G401.6 (cell line): ENCODE data around the gene CUX1.
"Not testable (repeated sequence)": the region's sequence is repeated elsewhere in the genome, so short reads cannot be mapped to it uniquely, and the experiment has no call there.

Experiments
- FAIRE-seq: peaks from 2 replicates; lab custom pipeline; 2012; peaks lifted over from hg19 to GRCh38; lab: Jason Lieb, UNC

Gene CUX1

GRCh38 chr7:101869901-101870290, 52.5 kb downstream of the CUX1 start:
- FAIRE-seq = no peak

- FAIRE-seq = no peak
Observed at GRCh38 chr7:101870361-101871062, 53.1 kb downstream of the CUX1 start.

GRCh38 chr7:101871351-101871750, 53.9 kb downstream of the CUX1 start:
- no peak for FAIRE-seq

GRCh38 chr7:101874028-101874427, 56.6 kb downstream of the CUX1 start:
- FAIRE-seq = no peak

- FAIRE-seq = no peak
Observed at GRCh38 chr7:101875283-101875846, 57.9 kb downstream of the CUX1 start.

DNA sequence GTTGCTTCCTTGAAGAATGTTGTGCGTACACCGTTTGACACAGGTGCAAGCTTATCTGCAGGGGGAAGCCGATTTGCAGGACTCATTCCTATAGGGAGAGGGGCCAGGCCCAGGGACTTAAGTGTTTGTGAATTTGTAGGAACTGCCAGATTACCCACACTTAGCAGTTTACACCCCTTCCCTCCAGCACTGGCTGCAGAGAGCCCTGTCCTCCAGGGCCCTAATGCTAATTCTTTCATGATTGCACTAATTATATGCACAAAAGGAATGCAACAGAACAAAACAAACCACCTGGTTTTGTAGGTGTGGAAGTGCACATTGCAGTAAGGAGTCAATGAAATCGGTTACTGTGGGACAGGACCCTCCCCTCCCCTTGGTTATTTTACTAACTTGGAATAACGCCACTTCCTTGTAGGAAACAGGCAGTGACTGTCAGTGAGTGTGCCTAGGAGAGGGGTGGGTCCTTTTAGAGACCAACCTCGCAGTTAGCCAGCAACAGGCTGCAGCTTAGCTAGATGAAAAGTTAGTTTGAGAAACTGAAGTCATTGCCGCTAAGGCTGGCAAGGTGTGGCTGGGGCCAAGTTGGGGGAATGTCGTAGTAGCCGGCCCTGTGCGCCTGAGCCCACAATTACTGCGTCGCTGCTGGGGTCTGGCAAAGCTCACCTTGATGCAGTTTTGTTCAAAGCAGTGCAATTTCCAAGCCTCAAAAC, 60.6 kb downstream of the CUX1 start:
- FAIRE-seq = no peak

GRCh38 chr7:101878938-101879337, 61.5 kb downstream of the CUX1 start:
- FAIRE-seq = no peak

- no peak for FAIRE-seq
Observed at GRCh38 chr7:101879565-101879964, 62.1 kb downstream of the CUX1 start.

DNA sequence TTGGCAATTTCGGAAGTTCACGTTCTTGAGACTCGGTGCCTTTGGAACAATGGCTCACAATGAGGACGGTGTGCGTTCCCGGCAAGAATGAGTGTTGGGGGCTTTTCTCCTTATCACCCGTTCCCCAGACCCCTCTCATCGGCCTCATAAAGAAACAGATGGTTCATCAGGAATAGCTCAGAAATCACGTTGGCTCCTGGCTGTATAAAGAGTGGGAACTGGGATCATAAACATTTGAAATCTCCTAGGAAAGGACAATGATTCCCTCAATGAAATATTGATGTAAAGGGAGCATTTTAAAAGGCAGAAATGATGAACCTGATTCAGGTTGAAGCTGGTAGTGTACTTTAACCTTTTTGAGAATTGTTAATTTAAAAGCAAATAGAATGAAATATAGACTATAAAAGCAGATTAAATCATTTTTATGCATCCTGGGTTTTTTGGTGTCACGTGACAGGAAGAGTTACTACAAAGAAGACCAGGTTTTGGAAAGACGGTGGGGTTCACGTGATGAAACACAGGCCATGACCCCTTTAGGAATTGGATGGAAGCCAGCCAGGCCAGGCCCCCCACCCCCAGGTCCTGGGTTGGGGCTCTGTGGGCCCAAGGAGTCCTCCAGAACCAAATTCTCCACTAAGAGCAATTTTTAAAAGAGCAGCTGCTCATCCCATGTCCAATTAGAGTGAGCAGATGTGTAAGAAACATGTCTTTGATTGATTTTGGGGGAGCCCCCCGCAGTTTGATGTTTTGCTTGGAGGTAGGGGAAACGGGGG, 63.0 kb downstream of the CUX1 start:
- no peak for FAIRE-seq

DNA sequence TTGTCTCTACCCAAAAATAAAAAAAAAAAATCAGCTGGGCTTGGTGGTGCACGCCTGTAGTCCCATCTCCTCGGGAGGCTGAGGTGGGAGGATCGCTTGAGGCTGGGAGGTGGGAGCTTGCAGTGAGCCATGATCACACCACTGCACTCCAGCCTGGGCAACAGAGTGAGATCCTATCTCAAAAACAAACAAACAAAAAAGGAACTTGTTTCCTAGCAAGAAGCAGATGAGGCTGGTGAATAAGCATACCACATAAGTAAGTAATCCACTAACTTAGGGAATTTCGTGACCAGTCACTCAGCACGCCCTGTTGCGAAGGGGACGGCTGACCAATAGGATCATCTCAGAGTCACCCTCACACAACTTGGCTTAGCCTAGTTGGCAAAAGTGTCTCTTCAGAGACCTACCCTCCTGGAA, 64.6 kb downstream of the CUX1 start:
- no peak for FAIRE-seq

DNA sequence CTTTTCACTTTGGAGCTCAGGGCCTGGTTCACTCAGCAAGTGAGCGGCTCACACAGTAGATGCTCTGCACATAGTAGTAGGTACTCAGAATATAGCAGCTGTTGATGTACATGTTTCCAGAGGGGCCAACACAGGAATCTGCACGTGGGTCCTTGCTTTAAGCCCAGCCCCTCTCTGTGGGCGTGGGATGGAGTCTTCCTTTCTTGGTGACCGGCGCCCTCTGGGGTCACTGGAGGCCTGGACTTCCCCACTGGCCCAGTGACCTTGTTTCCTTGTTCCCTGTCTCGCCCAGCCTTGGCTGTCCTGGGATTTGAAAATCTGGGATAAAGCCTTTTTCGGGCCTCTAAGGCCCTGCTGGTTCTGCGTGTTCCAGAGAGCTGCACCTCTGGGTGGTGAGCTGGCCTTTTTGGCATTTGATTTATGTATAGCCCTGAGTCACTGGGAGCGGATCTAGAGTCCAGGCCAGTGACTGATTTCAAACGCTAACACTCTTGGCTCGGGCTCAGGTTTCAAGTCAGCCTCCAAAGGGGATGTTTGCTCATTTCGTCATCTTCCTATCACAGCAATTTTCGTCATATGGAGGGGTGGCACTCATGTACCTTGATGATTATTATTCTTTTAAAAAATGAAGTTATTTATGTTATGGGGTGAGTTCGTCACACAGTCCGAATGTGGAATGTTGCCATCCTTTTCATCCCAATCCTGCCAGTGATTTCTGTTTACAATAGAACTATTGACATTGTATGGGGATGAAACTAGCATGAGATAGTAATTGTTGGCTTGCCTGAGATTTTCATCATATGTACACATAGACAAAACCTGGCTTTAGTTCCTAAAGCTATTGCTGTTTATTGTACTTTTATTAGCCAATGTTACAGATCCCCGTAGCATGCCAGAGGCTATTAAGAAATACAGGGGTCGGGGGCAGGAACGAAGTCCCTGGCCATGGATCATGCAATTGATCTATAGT, 65.5 kb downstream of the CUX1 start:
- peak; percentile 80 for FAIRE-seq

DNA sequence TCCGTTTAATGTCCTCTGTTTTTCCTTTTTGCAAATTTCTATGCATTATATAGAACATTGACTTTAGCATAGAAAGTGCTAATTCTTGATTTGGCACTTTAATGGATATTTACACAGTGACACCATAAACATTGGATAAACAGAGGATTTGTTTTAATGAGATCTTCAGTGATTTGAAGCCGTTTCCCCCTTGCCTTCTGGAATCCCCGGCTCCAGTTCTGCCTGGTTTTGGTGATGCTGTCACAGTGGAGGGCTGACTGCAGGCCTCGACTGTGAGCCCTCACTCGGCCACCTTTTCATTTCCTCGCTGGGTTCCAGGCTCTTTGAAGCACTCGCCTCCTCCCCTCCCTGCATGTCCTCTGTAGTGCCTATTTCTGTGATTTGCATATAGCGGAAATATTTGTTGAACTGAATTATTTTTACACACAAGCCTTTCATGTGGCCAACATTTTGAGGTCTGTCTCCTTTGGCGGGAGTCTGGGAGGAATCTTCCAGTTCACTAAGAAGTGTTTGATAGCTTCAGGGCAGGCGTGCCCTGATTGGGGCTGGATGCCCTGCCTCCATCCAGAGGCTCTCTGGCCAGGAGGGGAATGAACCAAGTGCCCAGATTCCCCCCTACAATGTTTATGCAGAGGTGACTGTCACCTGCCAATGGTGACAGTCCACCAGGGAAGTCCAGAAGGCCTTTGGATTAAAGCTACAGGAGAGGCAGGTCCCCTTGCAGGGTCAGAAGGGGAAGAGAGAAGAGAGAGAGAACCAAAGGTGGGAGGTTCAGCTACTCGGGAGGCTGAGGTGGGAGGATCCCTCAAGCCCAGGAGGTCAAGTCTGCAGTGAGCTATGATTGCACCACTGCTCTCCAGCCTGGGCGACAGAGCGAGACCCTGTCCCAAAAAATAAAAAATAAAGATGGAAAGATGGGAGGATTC, 67.5 kb downstream of the CUX1 start:
- no peak for FAIRE-seq

DNA sequence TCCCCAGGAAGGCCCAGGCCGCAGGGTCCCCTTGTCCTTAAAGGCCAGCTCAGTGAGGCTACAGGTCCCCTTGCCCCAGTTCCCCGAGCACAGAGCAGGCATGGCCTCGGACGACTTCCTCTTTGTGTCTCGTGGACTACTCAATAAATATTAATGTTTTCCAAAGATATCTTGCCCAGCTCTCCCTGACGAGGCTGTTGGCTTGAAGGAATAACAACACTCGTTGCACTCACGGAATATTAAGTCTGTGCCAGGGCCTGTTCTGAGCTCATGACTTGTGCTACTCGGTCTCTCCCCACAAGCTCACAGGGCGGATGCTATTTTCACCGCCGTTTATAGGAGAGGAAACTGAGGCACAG, 68.2 kb downstream of the CUX1 start:
- no peak for FAIRE-seq

DNA sequence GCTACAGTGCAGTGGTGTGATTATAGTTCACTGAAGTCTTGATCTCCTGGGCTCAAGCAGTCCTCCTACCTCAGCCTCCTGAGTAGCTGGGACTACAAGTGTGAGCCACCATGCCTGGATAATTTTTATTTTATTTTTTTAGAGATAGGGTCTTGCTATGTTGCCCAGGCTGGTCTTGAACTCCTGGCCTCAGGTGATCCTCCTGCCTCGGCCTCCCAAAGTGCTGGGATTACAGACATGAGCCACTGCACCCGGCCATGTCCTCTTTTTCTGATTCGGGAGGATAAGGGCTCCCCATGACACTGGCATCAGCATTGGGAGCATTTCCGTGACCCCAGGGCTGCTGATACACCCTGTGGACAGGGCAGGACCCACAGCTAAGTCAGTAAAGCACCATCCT, 69.9 kb downstream of the CUX1 start:
- FAIRE-seq = not testable (repeated sequence)

DNA sequence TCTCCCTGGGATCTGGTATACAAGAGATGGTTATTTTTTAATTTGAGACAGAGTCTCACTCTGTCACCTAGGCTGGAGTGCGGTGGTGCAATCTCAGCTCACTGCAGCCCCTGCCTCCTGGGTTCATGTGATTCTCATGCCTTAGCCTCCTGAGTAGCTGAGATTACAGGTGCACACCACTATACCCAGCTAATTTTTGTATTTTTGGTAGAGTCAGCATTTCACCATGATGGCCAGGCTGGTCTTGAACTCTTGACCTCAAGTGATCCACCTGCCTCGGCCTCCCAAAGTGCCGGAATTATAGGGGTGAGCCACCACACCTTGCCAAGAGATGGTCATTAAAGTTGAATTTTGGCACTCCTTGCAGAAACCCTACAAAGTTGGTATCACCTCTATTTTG, 71.1 kb downstream of the CUX1 start:
- FAIRE-seq = not testable (repeated sequence)

DNA sequence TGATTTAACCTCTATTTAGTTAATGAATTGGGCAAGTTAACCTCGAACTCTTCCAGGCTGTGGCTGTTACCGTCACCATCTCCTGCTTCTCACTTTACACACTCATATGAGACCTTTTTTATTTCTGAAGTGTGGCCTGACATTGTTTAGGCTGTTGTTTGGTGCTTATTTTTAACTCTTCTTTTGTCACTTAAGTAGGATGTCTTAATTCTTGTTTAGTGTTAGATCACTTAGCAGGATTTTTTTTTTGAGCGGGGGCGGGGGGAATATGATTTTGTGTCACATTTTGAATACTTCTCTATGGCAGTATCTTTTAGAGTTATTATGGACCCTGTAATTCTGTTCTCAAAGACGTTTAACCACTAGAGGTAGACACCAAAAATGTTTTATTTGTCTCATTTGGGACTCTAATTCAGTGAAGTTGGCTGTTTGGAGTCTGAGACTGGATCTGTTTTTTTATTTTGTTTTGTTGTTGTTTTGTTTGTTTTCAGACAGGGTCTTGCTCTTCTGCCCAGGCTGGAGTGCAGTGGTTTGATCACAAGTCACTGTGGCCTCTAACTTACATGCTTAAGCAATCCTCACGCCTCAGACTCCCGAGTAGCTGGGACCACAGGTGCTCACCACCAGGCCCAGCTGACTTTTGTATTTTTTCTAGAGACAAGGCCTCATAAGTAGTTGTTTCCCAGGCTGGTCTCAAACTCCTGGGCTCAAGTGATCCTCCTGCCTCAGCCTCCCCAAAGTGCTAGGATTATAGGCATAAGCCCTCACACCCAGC, 73.5 kb downstream of the CUX1 start:
- FAIRE-seq = no peak

- no peak for FAIRE-seq
Observed at GRCh38 chr7:101891936-101892640, 74.7 kb downstream of the CUX1 start.

GRCh38 chr7:101893341-101894082, 76.1 kb downstream of the CUX1 start:
- no peak for FAIRE-seq
